Ovary (tissue), 3 donors: ENCODE data around the gene TPM4.

ENCODE experiments used
- CTCF ChIP-seq, 3 donors: fragments of 450-650 bp in 2 of 3; fragments of 200-600 bp in 1 of 3; IDR thresholded peaks; one replicate each; pipeline versions ENCODE4 v1.5.1 to v1.8.0; 2016 to 2022; ENCODE audit warnings: antibody characterized with exemption in 3 of 3, mild to moderate bottlenecking in 1 of 3
- EP300 ChIP-seq: sonication (generic); formaldehyde crosslinking; IDR thresholded peaks from one replicate; pipeline ENCODE4 v1.6.1; 2017; ENCODE audit warnings: antibody characterized with exemption
- POLR2A ChIP-seq: fragments of 450-650 bp; IDR thresholded peaks from one replicate; pipeline ENCODE4 v1.6.1; 2017; ENCODE audit warnings: antibody characterized with exemption, mild to moderate bottlenecking, moderate library complexity
- donor health status: DM: no; HTN: no; CAD: no.

GRCh38 chr19:16098821-16099220 is 22.5 kb downstream of the TPM4 start:
- TF ChIP-seq CTCF (IDR thresholded peaks at IDR 0.05), result no peak
- no peak for TF ChIP-seq POLR2A
- TF ChIP-seq EP300, result no peak
